Stomach (tissue), 9 donors: ENCODE data around the gene WWC1. TPM values are rescaled to one million over a fixed set of nuclear protein-coding genes. Genes with fewer than 3 reads are reported as not detected.
"Not testable (repeated sequence)": the region's sequence is repeated elsewhere in the genome, so short reads cannot be mapped to it uniquely, and the experiment has no call there.

ENCODE experiments used
- DNase-seq, 2 donors: peaks; one replicate each; pipeline versions ENCODE4 v3.0.0 to v3.0.0-alpha.2; 2013 to 2019
- H3K27ac ChIP-seq, 5 donors: fragments of 200-600 bp in 4 of 5; sonication (generic) in 4 of 5; one replicate each; pipeline ENCODE4 v1.5.1; 2013 to 2019; ENCODE audit warnings: mild to moderate bottlenecking in 1 of 5, moderate library complexity in 1 of 5
- H3K27me3 ChIP-seq, 3 donors: fragments of 200-600 bp; sonication (generic); one replicate each; pipeline ENCODE4 v1.5.1; 2017 to 2019; ENCODE audit warnings: mixed run types in 1 of 3
- H3K36me3 ChIP-seq, 4 donors: fragments of 200-600 bp; sonication (generic); 1 replicate in 3 of 4; 2 replicates in 1 of 4; pipeline ENCODE4 v1.5.1; 2016 to 2019
- H3K4me1 ChIP-seq, 4 donors: fragments of 200-600 bp; sonication (generic); one replicate each; pipeline ENCODE4 v1.5.1; 2016 to 2019
- H3K4me3 ChIP-seq, 4 donors: fragments of 200-600 bp; sonication (generic) in 3 of 4; one replicate each; pipeline ENCODE4 v1.5.1; 2016 to 2019; ENCODE audit warnings: mild to moderate bottlenecking in 1 of 4
- H3K9me3 ChIP-seq, 4 donors: fragments of 200-600 bp; sonication (generic); one replicate each; pipeline ENCODE4 v1.5.1; 2016 to 2019
- CTCF ChIP-seq, 7 experiments: fragments of 450-650 bp in 4 of 7; fragments of 200-600 bp in 3 of 7; sonication (generic) in 3 of 7; IDR thresholded peaks; one replicate each; pipeline ENCODE4 v1.5.1; 2016 to 2019; ENCODE audit warnings: antibody characterized with exemption in 7 of 7, control low read depth in 2 of 7, mild to moderate bottlenecking in 1 of 7
- EP300 ChIP-seq: sonication (generic); formaldehyde crosslinking; IDR thresholded peaks from one replicate; pipeline ENCODE4 v1.6.1; 2017; ENCODE audit warnings: antibody characterized with exemption
- POLR2A ChIP-seq, 4 donors: fragments of 450-650 bp; IDR thresholded peaks; one replicate each; pipeline ENCODE4 v1.6.1; 2016; ENCODE audit warnings: antibody characterized with exemption in 4 of 4, control low read depth in 2 of 4, mild to moderate bottlenecking in 1 of 4, moderate library complexity in 1 of 4
- POLR2AphosphoS5 ChIP-seq, 3 donors: sonication (generic); formaldehyde crosslinking; IDR thresholded peaks; one replicate each; pipeline ENCODE4 v1.6.1; 2016; ENCODE audit warnings: antibody characterized with exemption in 3 of 3
- WGBS, 5 donors: extraction: QIAGEN DNeasy Blood & Tissue Kit in 3 of 5; methylation state at CpG; one replicate each; pipeline versions ENCODE4 v1.1.5 to v1.1.7; 2013 to 2018; 5-methylcytosine and 5-hydroxymethylcytosine counted together
- intact Hi-C: fragments of 100-400 bp; cut with DNase I; formaldehyde crosslinking; loops from one replicate; pipeline ENCODE4 v1.15.1; 2023; ENCODE audit warnings: low total_unique reads
- polyA plus RNA-seq, 3 donors: library from polyadenylated mRNA; stranded (reverse); fragments of 200-250 nt; gene quantifications; one replicate each; pipeline ENCODE4 v1.2.3, GENCODE V29; 2013
- total RNA-seq, 5 donors: library from RNA; depleted of rRNA; stranded (reverse); fragments of >200 nt; gene quantifications; one replicate each; pipeline versions ENCODE4 v1.1.0 to v1.2.3, GENCODE V29; 2014 to 2016
- donor health status: healthy with polysubstance abuse.
- donor health status: Bipolar disorder and iron deficiency.
- donor health status: healthy.

Gene WWC1
- total and polyA plus RNA-seq, 8 donors, result 11.3 to 82.6 (median 33.4) TPM

DNA sequence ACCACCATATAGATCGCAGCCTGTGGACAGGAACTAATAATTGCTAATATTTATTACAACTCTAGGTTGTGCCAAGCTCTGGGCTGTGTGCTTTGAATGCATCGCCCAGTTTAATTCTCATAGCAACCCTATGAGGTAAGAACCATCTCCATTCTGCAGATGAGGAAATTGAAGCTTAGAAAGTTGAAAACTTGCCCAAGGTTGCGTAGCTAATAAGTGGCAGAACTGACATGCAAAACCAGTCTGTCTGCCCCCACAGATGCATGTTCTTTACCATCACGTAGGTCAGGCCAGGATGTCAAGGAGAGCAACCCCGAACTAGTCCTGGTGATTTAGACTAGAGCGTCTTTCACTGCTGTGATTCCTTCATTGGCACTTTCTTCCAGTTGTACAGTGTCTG is 15.6 kb downstream of the WWC1 start:
- H3K4me1 ChIP-seq, result peaks cover 4 to 44% (median 23%) of the 10 kb centered on the region in 4 donors
- H3K4me3 ChIP-seq, result no peak overlapping the region
- peak overlapping the region in 1 of 5 donors; percentile 69 for H3K27ac ChIP-seq
- no peaks in the 10 kb centered on the region for H3K9me3 ChIP-seq
- no peaks in the 10 kb centered on the region for H3K27me3 ChIP-seq
- TF ChIP-seq EP300 (no peak), CTCF (IDR thresholded peaks at IDR 0.05) (no peak), POLR2AphosphoS5 (IDR thresholded peaks at IDR 0.05) (no peak), POLR2A (IDR thresholded peaks at IDR 0.05) (no peak)
- intact Hi-C loops, result no loop called here
- 74 to 88% (median 84%) methylated on average over 6 of the region's 6 CpGs for WGBS, 5 donors
- DNase-seq, result no peak
- no peaks in the 10 kb centered on the region for H3K36me3 ChIP-seq

- TF ChIP-seq POLR2AphosphoS5 (IDR thresholded peaks at IDR 0.05) (no peak), POLR2A (IDR thresholded peaks at IDR 0.05) (no peak), CTCF (IDR thresholded peaks at IDR 0.05) (no peak), EP300 (no peak)
- Histone ChIP-seq H3K27ac (peak overlapping the region in 1 of 5 donors; percentile 5), H3K4me1 (peaks cover 3 to 34% (median 17%) of the 10 kb centered on the region in 4 donors), H3K36me3 (no peaks in the 10 kb centered on the region), H3K4me3 (no peak overlapping the region), H3K9me3 (no peaks in the 10 kb centered on the region), H3K27me3 (no peaks in the 10 kb centered on the region)
- no peak for DNase-seq
- intact Hi-C loops, result no loop called here
- 74 to 84% (median 75%) methylated on average over 4 of the region's 4 CpGs for WGBS, 5 donors
Measured at GRCh38 chr5:168307925-168308584, 16.6 kb downstream of the WWC1 start.

- H3K4me1 ChIP-seq, result peaks cover 9 to 32% (median 19%) of the 10 kb centered on the region in 4 donors
Measured at GRCh38 chr5:168308976-168309598, 17.6 kb downstream of the WWC1 start.

DNA sequence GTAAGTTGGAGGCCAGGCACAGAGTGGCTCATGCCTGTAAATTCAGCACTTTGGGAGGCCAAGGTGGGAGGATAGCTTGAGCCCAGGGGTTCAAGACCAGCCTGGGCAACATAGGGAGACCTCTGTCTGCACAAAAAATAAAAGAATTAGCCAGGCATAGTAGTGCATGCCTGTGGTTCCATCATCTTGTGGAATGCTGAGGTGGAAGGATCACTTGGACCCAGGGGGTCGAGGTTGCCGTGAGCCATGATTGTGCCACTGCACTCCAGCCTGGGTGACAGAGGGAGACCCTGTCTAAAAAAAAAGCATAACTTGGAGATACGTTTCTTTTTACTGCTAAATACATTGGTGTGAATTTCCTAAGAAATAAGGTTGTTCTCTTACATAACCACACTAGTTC is 19.1 kb downstream of the WWC1 start:
- H3K27me3 ChIP-seq, H3K27ac ChIP-seq, intact Hi-C loops, H3K36me3 ChIP-seq, DNase-seq, H3K4me3 ChIP-seq, H3K9me3 ChIP-seq: not testable (repeated sequence)
- peaks cover 13 to 31% (median 19%) of the 10 kb centered on the region in 4 donors for H3K4me1 ChIP-seq
- WGBS, 5 donors, result 81 to 93% (median 87%) methylated on average over 3 of the region's 3 CpGs

More at GRCh38 chr5:168308976-168309598, 17.6 kb downstream of the WWC1 start:
- no peak for DNase-seq
- 45 to 66% (median 60%) methylated on average over 6 of the region's 6 CpGs for WGBS, 5 donors
- TF ChIP-seq POLR2A (IDR thresholded peaks at IDR 0.05) (no peak), CTCF (IDR thresholded peaks at IDR 0.05) (no peak), POLR2AphosphoS5 (IDR thresholded peaks at IDR 0.05) (no peak), EP300 (no peak)
- H3K27ac ChIP-seq, result peak overlapping the region in 1 of 5 donors; percentile 10
- no peaks in the 10 kb centered on the region for H3K36me3 ChIP-seq
- no peaks in the 10 kb centered on the region for H3K9me3 ChIP-seq
- no peaks in the 10 kb centered on the region for H3K27me3 ChIP-seq
- intact Hi-C loops, result no loop called here
- H3K4me3 ChIP-seq, result no peak overlapping the region
